Gastrocnemius medialis (tissue), 4 donors: Measurements from ENCODE around the gene ALG2.

Experiments used
- CTCF ChIP-seq, 5 experiments: fragments of 450-650 bp in 3 of 5; fragments of 200-600 bp in 2 of 5; sonication (generic) in 2 of 5; IDR thresholded peaks in 4 of 5; conservative IDR thresholded peaks in 1 of 5; 1 replicate in 4 of 5; 2 replicates in 1 of 5; pipeline ENCODE4 v1.5.1; 2016 to 2019; ENCODE audit warnings: antibody characterized with exemption in 5 of 5, mild to moderate bottlenecking in 3 of 5, moderate library complexity in 3 of 5
- POLR2A ChIP-seq, 2 donors: fragments of 450-650 bp; IDR thresholded peaks; one replicate each; pipeline ENCODE4 v1.6.1; 2017; ENCODE audit warnings: antibody characterized with exemption in 2 of 2, mild to moderate bottlenecking in 2 of 2, moderate library complexity in 2 of 2

- TF ChIP-seq CTCF (IDR thresholded peaks at IDR 0.05 in 4 of 5, conservative IDR thresholded peaks at IDR 0.05 in 1 of 5) (no peak), POLR2A (IDR thresholded peaks at IDR 0.05) (no peak)
These were observed 12.9 kb upstream of the ALG2 start for GRCh38 chr9:99234618-99235017.
